ENCODE measurements around the gene EPHB3. TPM values are rescaled to one million over a fixed set of nuclear protein-coding genes. Genes with fewer than 3 reads are reported as not detected.

The EPHB3 gene
- total RNA-seq, 1 donor from 2014 or later = 1.6 TPM

DNA sequence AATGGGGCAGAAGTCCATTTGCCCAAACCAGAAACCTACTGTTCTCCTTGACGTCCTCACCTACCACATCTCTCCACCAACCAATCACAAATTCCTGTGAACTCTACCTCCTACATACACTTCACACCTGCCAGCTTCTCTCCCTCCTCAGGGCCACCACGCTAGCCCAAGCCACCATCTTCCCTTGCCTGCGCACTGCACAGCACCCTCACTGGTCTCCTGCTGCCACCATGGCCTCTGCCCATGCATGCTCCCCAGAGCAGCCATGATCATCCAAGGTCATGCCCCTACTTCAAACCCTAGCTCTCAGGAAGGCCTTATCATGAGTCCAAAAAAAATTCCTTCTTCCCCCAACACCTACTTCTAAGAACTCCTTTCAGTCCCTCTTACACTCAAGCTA is 1.1 kb upstream of the EPHB3 start:
- DNase-seq = no peak
- intact Hi-C loops (cut with micrococcal nuclease) = no loop called here

DNA sequence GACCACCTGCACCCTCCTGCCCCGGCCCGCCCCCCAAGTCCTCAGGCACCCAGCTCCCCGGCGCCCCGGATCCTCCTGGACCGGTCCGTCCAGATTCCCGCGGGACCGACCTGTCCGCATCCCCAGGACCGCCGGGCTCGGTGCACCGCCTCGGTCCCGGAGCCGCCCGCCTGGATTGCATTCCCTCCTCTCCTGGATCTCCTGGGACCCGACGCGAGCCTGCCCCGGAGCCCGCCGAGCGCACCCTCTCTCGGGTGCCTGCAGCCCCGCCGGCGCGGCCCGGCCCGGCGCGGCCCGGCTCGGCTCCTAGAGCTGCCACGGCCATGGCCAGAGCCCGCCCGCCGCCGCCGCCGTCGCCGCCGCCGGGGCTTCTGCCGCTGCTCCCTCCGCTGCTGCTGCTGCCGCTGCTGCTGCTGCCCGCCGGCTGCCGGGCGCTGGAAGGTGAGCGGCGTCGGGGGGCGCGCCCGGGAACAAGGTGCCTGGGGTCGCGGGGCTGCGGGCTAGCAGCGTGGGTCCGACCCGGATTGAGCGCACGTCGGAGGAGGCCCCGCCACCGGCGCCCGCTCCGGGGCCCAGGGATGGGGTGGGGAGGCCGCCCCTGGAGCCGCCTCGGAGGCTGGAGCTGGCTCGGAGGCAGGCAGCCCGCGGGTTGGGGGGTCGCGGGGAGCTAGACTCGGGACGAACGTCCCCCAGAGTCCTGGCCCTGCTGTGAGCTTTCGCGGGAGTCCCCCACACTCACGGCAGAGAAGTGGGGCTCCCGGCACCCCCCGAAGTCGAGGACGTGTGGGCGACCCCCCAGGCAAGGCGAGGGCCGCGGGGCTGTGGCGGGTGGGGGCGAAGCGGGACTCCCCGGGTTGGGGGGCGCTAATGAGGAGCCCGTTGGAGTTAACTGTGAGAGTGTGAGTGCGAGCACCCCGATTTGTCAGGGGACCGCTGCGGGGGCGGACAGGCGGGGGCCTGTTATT is 610 bp downstream of the EPHB3 start:
- intact Hi-C loops (cut with micrococcal nuclease) = no loop called here
- peak; percentile 32 for ATAC-seq
- no peak for DNase-seq

More for the DNA sequence above, 1.1 kb upstream of the EPHB3 start:
- ATAC-seq = no peak

DNA sequence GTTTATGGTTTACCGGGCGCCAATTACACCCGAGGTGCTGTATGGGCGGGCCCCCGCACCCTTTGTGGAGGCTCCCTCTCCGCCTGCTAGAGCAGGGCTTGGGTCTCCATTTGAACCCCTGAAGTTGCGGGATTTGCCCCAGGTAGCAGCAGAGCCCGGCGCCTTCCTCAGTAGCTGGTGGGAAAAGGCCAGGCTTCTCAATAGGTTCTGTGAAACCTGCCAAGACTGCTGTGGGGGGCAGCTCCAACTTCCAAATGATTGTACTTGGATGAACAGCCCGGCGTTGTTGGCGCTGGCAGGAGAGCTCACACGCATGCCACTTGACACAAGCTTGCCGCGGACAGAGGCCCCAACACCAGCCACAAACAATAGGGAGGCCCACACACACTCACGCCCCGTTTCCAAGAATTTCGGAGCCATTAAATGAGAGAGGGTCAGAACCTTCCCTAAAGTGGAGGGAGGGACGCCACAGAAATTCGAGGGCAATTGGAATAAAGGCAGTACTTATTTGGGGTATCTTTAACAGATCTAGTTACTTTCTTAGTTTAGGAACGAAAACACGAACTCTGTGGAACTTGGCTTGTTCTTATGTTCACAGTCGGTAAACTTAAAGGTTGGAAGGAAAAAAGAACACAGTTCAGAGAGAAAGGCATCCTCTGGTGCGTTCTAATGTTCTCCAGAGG is 1.4 kb downstream of the EPHB3 start:
- intact Hi-C loops (cut with micrococcal nuclease) = no loop called here
- ATAC-seq (no peak), DNase-seq (no peak)

DNA sequence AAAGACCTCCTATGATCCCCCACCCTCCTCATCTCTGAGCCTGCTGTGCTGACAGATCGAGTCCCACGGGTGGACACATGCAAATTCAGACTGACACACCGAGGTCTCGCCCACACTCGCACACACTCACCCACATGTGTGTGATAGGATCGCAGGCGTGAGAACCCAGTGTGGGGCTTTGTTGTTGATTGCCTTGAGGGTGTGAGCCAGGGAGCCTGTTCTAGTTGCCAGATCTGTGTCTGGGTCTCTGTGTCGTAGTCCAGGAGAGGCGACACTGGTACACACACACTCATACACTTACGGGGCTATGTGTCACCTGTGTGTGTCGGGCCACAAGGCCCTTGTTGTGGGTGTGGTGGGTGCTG is 2.0 kb downstream of the EPHB3 start:
- intact Hi-C loops (cut with micrococcal nuclease) = no loop called here
- DNase-seq = no peak

DNA sequence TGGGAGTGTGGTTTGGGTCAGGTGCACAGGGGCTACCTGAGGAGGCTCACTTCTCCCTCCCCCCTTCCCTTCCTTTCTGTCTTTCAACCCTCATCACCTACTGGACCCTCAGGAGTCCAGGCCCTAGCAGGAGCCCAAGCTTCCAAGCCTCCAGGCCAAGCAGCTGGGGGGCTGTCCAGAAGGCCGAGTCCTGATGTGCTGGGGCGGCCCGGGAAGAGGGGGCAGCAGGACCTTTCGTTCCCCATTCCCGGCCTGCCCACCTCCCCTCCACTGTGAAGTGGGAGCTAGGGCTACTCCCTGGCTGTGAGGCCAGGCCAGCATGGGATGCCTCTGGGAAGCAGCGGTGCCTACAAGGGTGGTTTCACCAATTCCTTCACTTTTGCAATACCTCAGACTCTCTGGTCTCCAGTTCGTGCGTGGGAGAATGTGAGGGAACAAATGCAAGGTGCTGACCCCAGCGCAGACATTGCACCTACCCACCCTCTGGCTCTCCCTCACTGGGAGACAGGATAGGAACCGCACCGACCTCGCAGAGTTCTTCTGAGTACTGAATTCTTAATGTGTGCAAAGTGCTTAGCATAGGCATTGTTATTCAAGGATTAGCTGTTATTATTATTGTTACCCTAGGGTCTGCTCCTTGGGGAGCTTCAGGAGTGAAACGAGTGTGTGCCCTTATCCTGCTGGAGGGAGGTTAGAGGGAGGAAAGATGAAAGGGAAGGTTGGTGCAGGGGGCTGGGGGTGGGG is 2.5 kb downstream of the EPHB3 start:
- ATAC-seq = no peak
- DNase-seq = no peak
- intact Hi-C loops (cut with micrococcal nuclease) = no loop called here

More for the DNA sequence above, 2.0 kb downstream of the EPHB3 start:
- no peak for ATAC-seq

DNA sequence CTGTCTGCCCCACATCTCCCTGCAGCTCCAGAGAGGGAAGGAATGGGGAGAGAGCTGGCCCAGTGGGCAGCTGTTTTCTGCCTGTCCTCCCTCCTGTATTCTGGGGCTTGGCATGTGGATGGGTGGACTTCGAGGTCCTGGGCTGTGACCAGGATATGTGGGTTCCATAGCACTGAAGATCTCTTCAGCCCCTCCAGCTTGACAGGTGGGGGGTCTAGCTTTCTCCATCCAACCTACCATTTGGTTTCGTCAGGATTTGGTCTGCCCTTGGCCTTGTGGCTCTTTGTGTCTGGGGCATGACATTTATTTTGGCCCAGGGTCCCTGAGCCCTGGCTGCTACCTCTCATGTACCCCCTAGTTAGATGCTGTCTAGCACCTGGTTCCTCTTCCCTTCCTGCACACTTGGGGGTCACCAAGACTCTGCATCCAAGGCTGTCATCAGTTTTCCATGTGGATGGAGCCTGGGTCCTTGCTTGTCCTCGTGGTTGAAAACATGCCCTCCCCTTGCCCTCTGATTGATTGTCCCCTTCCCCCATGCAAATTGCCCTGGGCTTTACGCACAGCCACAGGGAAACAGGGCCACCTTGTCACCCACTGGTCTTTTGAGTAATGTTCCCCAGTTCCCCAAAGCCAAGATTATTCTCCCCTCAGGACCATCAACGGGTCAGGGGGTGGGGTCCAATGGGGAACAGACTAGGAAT is 3.2 kb downstream of the EPHB3 start:
- no peak for DNase-seq
- intact Hi-C loops (cut with micrococcal nuclease) = no loop called here
- ATAC-seq = no peak

DNA sequence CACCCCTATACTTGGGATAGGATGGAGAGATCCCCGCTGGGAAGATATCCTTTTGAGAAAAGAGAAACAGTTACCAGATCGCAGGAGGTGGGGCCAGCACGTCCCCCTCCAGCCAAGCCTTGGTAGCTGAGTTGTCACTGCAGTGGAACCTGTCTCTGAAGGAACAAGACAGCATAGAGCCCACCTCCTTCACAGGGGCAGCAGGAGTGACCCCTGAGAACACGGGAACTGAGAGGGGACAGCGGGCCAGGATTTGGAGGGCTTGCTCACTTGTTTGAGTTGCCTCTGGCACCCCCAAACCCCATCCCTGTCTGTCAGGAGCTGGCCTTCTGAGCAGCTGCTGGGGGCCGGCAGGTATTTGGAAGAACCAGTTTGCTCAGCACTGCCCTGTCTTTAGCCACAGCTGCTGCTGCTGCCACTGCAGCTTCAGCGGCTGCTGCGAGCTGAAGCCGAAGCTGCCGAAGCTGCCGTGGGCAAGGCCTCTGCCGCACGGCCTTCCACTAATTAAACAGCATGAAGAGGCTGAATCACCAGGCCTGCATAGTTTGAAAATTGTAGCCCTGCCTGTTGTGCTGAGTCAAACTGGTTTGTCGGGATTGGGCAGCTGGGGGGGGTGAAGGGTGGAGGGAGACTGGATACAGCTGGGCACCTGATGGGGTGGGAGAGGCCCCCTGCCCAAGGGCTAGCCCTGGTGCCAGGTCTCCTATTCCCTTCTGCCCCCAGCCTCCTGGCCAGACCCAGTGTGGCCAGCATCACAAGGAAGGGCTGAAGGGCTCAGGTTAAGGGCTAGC is 4.0 kb downstream of the EPHB3 start:
- intact Hi-C loops (cut with micrococcal nuclease) = no loop called here

DNA sequence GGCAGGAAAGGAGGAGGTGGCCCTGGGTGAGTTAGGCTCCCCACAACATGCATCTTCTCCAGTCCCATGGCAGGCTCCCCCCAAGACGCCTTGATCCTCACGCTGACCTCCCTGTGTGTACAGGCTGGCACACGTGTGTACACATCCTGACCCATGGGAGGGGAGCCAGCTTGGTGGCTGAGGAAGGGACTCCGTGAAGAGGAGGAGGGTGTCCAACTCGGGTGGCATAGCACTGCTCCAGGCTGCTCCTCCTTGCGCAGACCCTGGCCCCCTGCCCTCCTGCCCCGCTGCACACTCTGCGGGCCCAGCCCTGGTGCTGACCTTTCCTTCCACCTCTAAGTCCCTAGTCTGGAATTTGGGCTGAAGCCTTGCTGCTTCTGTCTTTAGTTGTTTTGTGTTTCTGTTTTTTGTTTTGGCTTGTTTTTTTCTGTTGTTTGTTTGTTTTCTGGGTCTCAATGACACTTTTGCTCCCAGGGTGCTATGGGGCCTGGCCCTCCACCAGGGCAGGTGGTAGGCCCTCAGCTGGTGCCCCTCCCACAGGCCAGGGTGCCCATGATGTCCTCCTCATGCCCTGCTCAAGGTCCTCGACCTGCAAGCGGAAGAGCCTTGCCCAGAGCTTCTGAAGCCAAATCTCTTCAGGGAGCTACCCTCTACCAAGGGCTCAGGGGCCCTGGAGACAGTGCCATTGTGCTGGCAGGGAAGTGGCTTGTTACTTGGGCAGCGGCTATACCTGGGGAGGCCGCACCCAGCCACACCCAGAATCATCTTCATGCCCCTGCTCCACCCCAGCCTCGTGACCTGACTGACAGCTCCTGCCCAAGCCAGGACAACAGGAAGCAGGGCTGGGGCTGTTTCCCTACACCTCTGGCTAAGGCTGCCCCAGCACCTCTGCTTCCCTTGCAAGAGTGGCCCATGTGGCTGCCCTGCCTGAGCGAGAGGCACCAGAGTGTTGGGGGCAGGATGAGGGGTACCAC is 5.1 kb downstream of the EPHB3 start:
- DNase-seq = no peak

More for the DNA sequence above, 4.0 kb downstream of the EPHB3 start:
- DNase-seq (no peak), ATAC-seq (no peak)

DNA sequence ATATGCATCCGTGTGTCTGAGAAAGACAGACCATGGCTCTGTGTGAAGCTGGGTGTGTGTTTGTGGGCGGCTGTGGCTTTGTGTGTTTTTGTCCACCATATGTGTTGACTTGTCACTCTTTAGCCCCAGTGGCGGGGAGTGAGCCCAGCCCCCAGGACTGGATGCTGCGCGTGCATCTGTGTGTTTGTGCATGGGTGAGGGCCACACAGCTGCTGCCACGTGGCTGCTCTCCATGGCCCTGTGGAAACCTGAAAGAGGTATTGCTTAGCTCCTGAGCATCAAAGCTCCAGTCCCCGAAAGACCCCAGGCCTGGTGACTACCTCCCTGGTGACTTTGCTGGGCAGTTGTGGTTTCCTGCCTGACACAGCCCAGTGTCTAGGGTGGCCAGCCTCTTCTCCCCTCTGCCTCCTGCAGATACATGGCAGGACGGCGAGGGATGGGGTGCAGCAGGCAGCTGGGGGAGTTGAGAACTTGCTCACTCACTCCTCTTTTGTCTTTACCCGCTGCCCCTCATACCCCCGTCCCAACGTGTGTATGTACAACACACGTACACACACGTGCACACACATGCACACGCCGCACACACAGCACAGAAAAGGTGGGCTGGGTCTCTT is 6.5 kb downstream of the EPHB3 start:
- DNase-seq (no peak), ATAC-seq (no peak)
- intact Hi-C loops (cut with micrococcal nuclease) = no loop called here

More for the DNA sequence above, 5.1 kb downstream of the EPHB3 start:
- no peak for ATAC-seq
- intact Hi-C loops (cut with micrococcal nuclease) = no loop called here

DNA sequence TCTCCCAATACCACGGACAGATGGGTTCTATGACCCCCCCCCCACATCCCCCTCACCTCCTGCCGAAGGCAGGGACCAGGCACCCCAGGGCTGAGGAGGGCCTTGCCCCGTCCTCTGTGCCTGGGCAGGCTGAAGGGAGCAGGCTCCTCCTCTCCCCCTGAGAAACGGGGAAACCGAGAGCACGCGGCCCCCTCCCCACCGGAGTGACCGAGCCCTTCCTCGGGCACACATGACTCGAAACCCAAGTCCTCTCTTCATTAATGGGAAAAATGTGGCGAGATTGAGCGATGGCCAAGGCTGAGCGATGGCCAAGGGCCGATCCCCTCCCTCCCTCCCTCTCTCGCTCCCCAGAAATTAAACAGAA is 7.0 kb downstream of the EPHB3 start:
- ATAC-seq = no peak
- intact Hi-C loops (cut with micrococcal nuclease) = no loop called here
- no peak for DNase-seq

DNA sequence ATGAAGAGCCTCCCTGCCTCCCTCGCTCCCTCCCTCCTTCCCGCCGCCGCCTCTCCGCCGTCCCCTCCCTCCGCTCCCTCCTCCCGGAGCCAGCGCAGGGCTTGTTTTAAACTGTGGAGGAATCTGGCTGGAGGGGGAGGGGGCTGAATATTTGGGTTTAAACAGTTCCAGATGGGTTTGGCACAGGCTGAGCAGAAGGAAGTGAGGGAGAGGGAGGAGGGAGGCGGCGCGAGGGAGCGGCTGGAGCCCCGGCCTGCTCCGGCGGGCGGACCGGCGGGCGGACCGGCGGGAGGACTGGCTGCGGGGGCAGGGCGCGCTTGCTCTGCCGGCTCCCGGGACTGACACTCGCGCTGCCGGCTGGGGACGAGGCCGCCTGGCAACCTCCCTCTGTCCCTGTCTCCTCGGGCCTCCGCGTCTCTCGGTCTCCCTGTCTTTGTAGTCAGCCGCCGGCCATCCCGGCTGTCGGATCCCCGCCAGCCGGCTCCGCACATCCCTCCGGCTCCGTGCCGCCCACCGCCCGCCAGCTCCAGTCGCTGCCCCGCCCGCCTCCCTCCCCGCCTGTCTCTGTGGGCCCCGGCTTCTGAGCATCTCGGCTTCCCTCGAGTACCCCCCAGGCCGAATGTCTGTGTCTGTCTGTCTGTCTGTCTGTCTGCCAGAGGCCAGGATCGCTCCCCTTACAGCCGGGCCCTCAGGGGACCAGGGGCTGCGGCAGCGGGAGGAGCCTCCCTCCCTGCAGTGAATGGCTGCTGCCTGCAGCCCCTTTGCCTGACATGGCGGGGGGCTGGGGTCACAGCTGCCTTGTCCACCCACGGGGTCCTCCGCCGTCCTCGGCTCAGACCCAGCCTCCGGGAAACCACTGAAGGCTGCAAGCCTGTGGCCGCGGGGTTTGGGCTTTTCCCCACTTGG is 7.6 kb downstream of the EPHB3 start:
- DNase-seq (peak; percentile 84), ATAC-seq (peak; percentile 89)
- intact Hi-C loops (cut with micrococcal nuclease) = no loop called here

DNA sequence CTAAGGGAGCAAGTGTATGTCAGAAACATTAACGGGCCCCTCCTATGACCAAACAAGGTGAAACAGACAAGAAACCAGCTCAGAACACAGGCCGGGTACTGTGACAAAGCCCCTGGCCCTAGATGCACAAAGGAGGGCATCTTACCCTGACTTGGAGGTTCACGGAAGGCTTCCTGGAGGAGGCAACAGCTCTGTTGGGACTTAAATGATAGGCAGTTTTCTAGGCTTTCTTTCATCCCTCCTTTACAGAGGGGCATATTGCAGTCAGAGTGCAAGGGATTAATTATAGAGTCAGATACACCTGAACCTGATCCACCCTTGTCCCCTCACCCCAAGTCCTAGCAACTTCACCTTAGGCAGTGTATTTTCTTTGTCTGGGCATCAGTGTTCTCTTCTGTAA is 8.4 kb downstream of the EPHB3 start:
- no peak for ATAC-seq
- intact Hi-C loops (cut with micrococcal nuclease) = no loop called here
- DNase-seq = no peak

DNA sequence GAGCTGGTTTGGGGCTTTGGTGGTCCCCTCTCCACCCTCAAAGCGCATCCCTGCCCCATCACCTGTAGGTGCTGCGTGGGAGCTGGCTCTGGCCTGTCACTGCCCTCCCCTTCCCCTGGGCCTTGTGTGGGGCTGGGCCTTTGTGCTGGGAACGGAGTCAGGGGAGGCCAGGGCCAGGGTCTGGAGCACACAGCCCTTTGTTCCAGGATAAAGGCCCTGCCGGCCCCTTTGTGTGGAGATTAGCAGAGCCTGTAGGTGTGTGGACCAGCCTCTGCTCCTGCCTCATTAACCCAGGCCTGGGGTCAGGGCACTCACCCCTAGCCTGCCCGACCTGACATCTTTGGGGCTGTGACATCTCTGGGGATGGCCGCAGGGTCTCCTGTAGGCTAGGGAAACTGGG is 8.9 kb downstream of the EPHB3 start:
- DNase-seq (no peak), ATAC-seq (no peak)
- intact Hi-C loops (cut with micrococcal nuclease) = no loop called here

DNA sequence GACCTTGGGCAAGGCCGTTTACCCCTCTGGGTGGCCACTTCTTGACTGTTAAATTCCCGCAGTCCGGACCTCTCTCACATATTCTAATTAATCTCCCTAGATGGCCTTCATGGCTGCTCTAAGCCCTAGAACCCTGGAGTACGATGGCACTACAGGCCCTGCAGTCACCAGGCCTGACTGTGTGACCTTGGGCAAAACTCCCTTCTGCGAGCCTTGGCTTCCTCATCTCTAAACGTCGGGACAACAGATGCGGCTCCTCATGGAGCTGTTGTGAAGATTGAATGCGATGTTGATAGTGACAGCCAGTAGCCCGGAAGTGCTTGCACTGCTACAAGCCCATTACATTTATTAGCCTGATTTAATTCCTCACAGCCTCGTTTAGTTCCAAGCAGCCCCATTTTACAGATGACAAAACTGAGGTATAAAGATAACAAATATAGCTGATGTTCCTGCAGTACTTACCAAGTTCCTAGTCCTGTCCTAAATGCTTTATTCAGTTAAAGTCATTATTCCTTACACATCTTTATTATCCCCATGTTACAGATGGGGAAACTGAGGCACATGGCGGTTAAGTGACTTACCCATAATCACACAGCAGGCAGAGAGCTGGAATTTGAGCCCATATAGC is 10.3 kb downstream of the EPHB3 start:
- DNase-seq (no peak), ATAC-seq (no peak)
- intact Hi-C loops (cut with micrococcal nuclease) = no loop called here

DNA sequence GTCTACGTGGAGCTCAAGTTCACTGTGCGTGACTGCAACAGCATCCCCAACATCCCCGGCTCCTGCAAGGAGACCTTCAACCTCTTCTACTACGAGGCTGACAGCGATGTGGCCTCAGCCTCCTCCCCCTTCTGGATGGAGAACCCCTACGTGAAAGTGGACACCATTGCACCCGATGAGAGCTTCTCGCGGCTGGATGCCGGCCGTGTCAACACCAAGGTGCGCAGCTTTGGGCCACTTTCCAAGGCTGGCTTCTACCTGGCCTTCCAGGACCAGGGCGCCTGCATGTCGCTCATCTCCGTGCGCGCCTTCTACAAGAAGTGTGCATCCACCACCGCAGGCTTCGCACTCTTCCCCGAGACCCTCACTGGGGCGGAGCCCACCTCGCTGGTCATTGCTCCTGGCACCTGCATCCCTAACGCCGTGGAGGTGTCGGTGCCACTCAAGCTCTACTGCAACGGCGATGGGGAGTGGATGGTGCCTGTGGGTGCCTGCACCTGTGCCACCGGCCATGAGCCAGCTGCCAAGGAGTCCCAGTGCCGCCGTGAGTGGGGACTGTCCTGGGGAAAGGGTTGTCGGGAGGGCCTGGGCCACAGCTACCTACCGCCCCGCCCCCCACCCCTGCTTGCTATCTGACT is 11.2 kb downstream of the EPHB3 start:
- DNase-seq = no peak
- intact Hi-C loops (cut with micrococcal nuclease) = no loop called here
- no peak for ATAC-seq

All from left ventricle myocardium superior (tissue), 1 donor.